Testis (tissue), 2 donors: Measurements from ENCODE around the gene UBE2D4.

Source experiments
- CTCF ChIP-seq, 3 experiments: fragments of 450-650 bp in 2 of 3; fragments of 200-600 bp in 1 of 3; sonication (generic) in 1 of 3; IDR thresholded peaks; one replicate each; pipeline ENCODE4 v1.5.1; 2016 to 2019; ENCODE audit warnings: antibody characterized with exemption in 3 of 3, mild to moderate bottlenecking in 2 of 3, moderate library complexity in 1 of 3
- POLR2A ChIP-seq: fragments of 450-650 bp; IDR thresholded peaks from one replicate; pipeline ENCODE4 v1.6.1; 2017; ENCODE audit warnings: antibody characterized with exemption, mild to moderate bottlenecking, moderate library complexity

DNA sequence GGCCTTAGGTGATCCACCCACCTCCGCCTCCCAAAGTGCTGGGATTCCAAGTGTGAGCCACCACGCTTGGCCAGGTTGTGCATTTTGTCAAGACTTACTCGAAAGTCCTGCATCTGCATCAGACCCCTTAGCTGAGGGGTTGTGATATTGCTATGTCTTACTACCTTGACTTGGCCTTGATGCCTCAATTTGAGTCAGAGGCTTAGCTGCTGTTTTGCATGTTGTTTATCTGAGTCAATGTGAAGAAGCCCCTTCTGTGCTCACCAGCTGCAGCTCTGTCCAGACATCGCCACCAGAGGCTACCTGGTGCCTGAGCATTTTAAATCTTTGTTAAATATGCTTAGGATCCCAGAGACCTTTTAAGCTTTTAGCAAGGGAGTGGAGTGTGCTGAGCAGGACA is 18.1 kb downstream of the UBE2D4 start:
- no peak for TF ChIP-seq CTCF (IDR thresholded peaks at IDR 0.05)
- TF ChIP-seq POLR2A: no peak
